ENCODE measurements around the gene LIPG.
A peak's percentile ranks its signal among the peaks of the same experiment; 100 is the strongest.
"Not testable (repeated sequence)": the region's sequence is repeated elsewhere in the genome, so short reads cannot be mapped to it uniquely, and the experiment has no call there.

LIPG gene

GRCh38 chr18:49561289-49562193, at the start of gene LIPG:
Gene LIPG, plus strand, starts transcription at chr18:49562057. Its CDS starts 252 bp downstream, at chr18:49562309.
- DNase-seq: peak; percentile 83

GRCh38 chr18:49512876-49513275, 49.0 kb upstream of the LIPG start:
- not testable (repeated sequence) for DNase-seq

- no peak for DNase-seq
Observed at GRCh38 chr18:49514577-49514976, 47.3 kb upstream of the LIPG start.

GRCh38 chr18:49515003-49515402, 46.9 kb upstream of the LIPG start:
- not testable (repeated sequence) for DNase-seq

GRCh38 chr18:49515516-49515915, 46.3 kb upstream of the LIPG start:
- DNase-seq: no peak

- no peak for DNase-seq
Observed at GRCh38 chr18:49517483-49517882, 44.4 kb upstream of the LIPG start.

GRCh38 chr18:49519101-49519971, 42.5 kb upstream of the LIPG start:
- peak; percentile 78 for DNase-seq

GRCh38 chr18:49520661-49521145, 41.2 kb upstream of the LIPG start:
- DNase-seq: peak; percentile 86

GRCh38 chr18:49521216-49521835, 40.5 kb upstream of the LIPG start:
- DNase-seq: peak; percentile 90

GRCh38 chr18:49523580-49524093, 38.2 kb upstream of the LIPG start:
- DNase-seq: not testable (repeated sequence)

- no peak for DNase-seq
Observed at GRCh38 chr18:49524349-49524748, 37.5 kb upstream of the LIPG start.

- DNase-seq: no peak
Observed at GRCh38 chr18:49524951-49525350, 36.9 kb upstream of the LIPG start.

- DNase-seq: no peak
Observed at GRCh38 chr18:49525981-49526380, 35.9 kb upstream of the LIPG start.

- DNase-seq: no peak
Observed at GRCh38 chr18:49527631-49528327, 34.1 kb upstream of the LIPG start.

GRCh38 chr18:49529596-49529995, 32.3 kb upstream of the LIPG start:
- no peak for DNase-seq

GRCh38 chr18:49531678-49532153, 30.1 kb upstream of the LIPG start:
- DNase-seq: no peak

GRCh38 chr18:49534846-49535601, 26.8 kb upstream of the LIPG start:
- no peak for DNase-seq

GRCh38 chr18:49537232-49537896, 24.5 kb upstream of the LIPG start:
- no peak for DNase-seq

- no peak for DNase-seq
Observed at GRCh38 chr18:49544362-49544761, 17.5 kb upstream of the LIPG start.

GRCh38 chr18:49546278-49546677, 15.6 kb upstream of the LIPG start:
- no peak for DNase-seq
